SU-DHL-6 (cell line): ENCODE data around the gene CLIC5.

Experiments used
- H2AFZ ChIP-seq: fragments of 200-600 bp; sonication (generic); 2 replicates; pipeline ENCODE4 v1.6.1; 2014; ENCODE audit warnings: low read depth, mild to moderate bottlenecking, moderate library complexity, mixed read lengths, antibody characterized with exemption, low read length; ENCODE audit not compliant: severe bottlenecking
- H3F3A ChIP-seq: fragments of 200-600 bp; shearing (Covaris generic); 2 replicates; pipeline ENCODE4 v1.6.0; 2016; ENCODE audit warnings: antibody characterized with exemption, mild to moderate bottlenecking; ENCODE audit not compliant: insufficient read depth
- H3K27ac ChIP-seq: fragments of 200-600 bp; sonication (generic); 2 replicates; pipeline ENCODE4 v1.5.1; 2016; ENCODE audit warnings: low read depth, mild to moderate bottlenecking, low read length, moderate library complexity, mixed read lengths
- H3K27me3 ChIP-seq: fragments of 200-600 bp; sonication (generic), shearing (Covaris generic); 2 replicates; pipeline ENCODE4 v1.6.0; 2014; ENCODE audit warnings: mild to moderate bottlenecking, low read length
- H3K36me3 ChIP-seq: fragments of 200-600 bp; sonication (generic); 2 replicates; pipeline ENCODE4 v1.6.1; 2014; ENCODE audit warnings: mild to moderate bottlenecking, low read length, mixed read lengths
- H3K4me2 ChIP-seq: fragments of 300-600, 200-600 bp; shearing (Covaris generic), sonication (generic); 2 replicates; pipeline ENCODE4 v1.6.0; 2014; ENCODE audit warnings: low read length, low read depth, mild to moderate bottlenecking; ENCODE audit not compliant: poor library complexity, severe bottlenecking
- H3K4me3 ChIP-seq: fragments of 200-600 bp; sonication (generic); 2 replicates; pipeline ENCODE4 v1.5.1; 2014; ENCODE audit warnings: antibody characterized with exemption, low read length, mild to moderate bottlenecking, mixed read lengths; ENCODE audit not compliant: insufficient read depth, poor library complexity, severe bottlenecking
- H3K79me2 ChIP-seq: fragments of 200-600 bp; sonication (generic); 2 replicates; pipeline ENCODE4 v1.6.1; 2014; ENCODE audit warnings: mild to moderate bottlenecking, low read length, moderate library complexity; ENCODE audit not compliant: insufficient read depth
- H3K9ac ChIP-seq: fragments of 200-600 bp; sonication (generic); 2 replicates; pipeline ENCODE4 v1.7.0; 2014; ENCODE audit warnings: mild to moderate bottlenecking, low read length
- H3K9me2 ChIP-seq: fragments of 200-600 bp; sonication (generic); replicated peaks from 2 replicates; pipeline ENCODE4 v1.6.1; 2014; ENCODE audit warnings: low read length; ENCODE audit not compliant: insufficient read depth
- H3K9me3 ChIP-seq: fragments of 200-600 bp; sonication (generic); 2 replicates; pipeline ENCODE4 v1.6.1; 2014; ENCODE audit warnings: low read length, mixed read lengths; ENCODE audit not compliant: insufficient read depth
- H4K20me1 ChIP-seq: fragments of 200-600 bp; sonication (generic); 2 replicates; pipeline ENCODE4 v1.6.1; 2014; ENCODE audit warnings: low read depth, mild to moderate bottlenecking, antibody characterized with exemption, low read length, moderate library complexity, mixed read lengths
- EZH2phosphoT487 ChIP-seq: fragments of 200-600 bp; sonication (generic), shearing (Covaris generic); conservative IDR thresholded peaks from 2 replicates; pipeline ENCODE4 v1.6.1; 2018; ENCODE audit warnings: mild to moderate bottlenecking, antibody characterized with exemption, low read length, moderate library complexity, mixed read lengths
- TF ChIP-seq, protein P1 (sequence below): fragments of 200-600 bp; sonication (generic); IDR thresholded peaks from one replicate; pipeline ENCODE4 v1.5.1; 2017; ENCODE audit warnings: antibody characterized with exemption, mild to moderate bottlenecking, low read length, moderate library complexity; ENCODE audit not compliant: insufficient read depth, poor library complexity, severe bottlenecking

Gene CLIC5

GRCh38 chr6:45984788-45985425, 30.8 kb downstream of the CLIC5 start:
- H3K4me3 ChIP-seq, result no peak overlapping the region
- H4K20me1 ChIP-seq, result no peaks in the 10 kb centered on the region
- no peaks in the 10 kb centered on the region for H3K9me2 ChIP-seq
- H3K4me2 ChIP-seq, result no peak overlapping the region
- no peak for TF ChIP-seq EZH2phosphoT487
- TF ChIP-seq, protein P1, sequence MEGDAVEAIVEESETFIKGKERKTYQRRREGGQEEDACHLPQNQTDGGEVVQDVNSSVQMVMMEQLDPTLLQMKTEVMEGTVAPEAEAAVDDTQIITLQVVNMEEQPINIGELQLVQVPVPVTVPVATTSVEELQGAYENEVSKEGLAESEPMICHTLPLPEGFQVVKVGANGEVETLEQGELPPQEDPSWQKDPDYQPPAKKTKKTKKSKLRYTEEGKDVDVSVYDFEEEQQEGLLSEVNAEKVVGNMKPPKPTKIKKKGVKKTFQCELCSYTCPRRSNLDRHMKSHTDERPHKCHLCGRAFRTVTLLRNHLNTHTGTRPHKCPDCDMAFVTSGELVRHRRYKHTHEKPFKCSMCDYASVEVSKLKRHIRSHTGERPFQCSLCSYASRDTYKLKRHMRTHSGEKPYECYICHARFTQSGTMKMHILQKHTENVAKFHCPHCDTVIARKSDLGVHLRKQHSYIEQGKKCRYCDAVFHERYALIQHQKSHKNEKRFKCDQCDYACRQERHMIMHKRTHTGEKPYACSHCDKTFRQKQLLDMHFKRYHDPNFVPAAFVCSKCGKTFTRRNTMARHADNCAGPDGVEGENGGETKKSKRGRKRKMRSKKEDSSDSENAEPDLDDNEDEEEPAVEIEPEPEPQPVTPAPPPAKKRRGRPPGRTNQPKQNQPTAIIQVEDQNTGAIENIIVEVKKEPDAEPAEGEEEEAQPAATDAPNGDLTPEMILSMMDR, result no peak
- no peaks in the 10 kb centered on the region for H3K27me3 ChIP-seq
- H3K9me3 ChIP-seq, result no peaks in the 10 kb centered on the region
- no peak overlapping the region for H3K9ac ChIP-seq
- H3K36me3 ChIP-seq, result no peaks in the 10 kb centered on the region
- H3F3A ChIP-seq, result no peaks in the 10 kb centered on the region
- no peaks in the 10 kb centered on the region for H3K79me2 ChIP-seq
- H2AFZ ChIP-seq, result no peak overlapping the region
- no peak overlapping the region for H3K27ac ChIP-seq

- no peaks in the 10 kb centered on the region for H3K79me2 ChIP-seq
- TF ChIP-seq, protein P1, result no peak
- no peak for TF ChIP-seq EZH2phosphoT487
- no peaks in the 10 kb centered on the region for H3K9me3 ChIP-seq
- H2AFZ ChIP-seq, result no peak overlapping the region
- H3K36me3 ChIP-seq, result no peaks in the 10 kb centered on the region
- H3K27me3 ChIP-seq, result no peaks in the 10 kb centered on the region
- no peak overlapping the region for H3K4me3 ChIP-seq
- H3F3A ChIP-seq, result no peaks in the 10 kb centered on the region
- no peak overlapping the region for H3K9ac ChIP-seq
- H4K20me1 ChIP-seq, result no peaks in the 10 kb centered on the region
- no peak overlapping the region for H3K27ac ChIP-seq
- H3K9me2 ChIP-seq, result no peaks in the 10 kb centered on the region
- no peak overlapping the region for H3K4me2 ChIP-seq
Measured at GRCh38 chr6:45984347-45984746, 31.3 kb downstream of the CLIC5 start.

DNA sequence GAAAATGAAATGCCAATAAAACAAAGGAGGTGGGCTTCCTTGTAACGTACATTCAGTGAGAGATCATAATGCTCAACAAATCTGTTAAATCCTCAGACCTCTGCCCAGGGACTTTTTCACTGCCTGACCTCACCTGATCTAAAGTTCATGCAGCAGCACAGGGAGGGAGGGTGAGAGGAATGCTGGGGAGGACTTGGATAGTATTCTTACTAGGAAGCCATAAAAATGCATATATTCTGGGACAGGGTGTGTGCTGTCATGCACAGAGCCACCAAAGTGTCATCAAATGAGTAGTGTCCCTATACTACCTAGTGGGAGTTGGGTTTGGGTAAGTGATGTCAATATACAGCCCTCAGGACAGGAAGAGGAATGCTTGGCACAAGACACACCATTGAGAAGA, 32.6 kb downstream of the CLIC5 start:
- Histone ChIP-seq H3K9ac (no peak overlapping the region), H3F3A (no peaks in the 10 kb centered on the region)

More for the DNA sequence above, 32.6 kb downstream of the CLIC5 start:
- no peak overlapping the region for H3K4me3 ChIP-seq
- H2AFZ ChIP-seq, result no peak overlapping the region
- no peaks in the 10 kb centered on the region for H3K27me3 ChIP-seq
- no peaks in the 10 kb centered on the region for H4K20me1 ChIP-seq
- no peaks in the 10 kb centered on the region for H3K79me2 ChIP-seq
- H3K36me3 ChIP-seq, result no peaks in the 10 kb centered on the region
- no peak for TF ChIP-seq EZH2phosphoT487
- TF ChIP-seq, protein P1, result no peak
- no peaks in the 10 kb centered on the region for H3K9me2 ChIP-seq
- H3K4me2 ChIP-seq, result no peak overlapping the region
- no peaks in the 10 kb centered on the region for H3K9me3 ChIP-seq
- H3K27ac ChIP-seq, result no peak overlapping the region
